HepG2 (cell line): Measurements from ENCODE around the gene LITAFD. TPM values are rescaled to one million over a fixed set of nuclear protein-coding genes. Genes with fewer than 3 reads are reported as not detected.
A peak's percentile ranks its signal among the peaks of the same experiment; 100 is the strongest.

ENCODE experiments used
- ATAC-seq: fragments of 200-7000 bp; cut with Tn5 transposase; 3 replicates; pipeline ENCODE4 v1.9.1; 2020; ENCODE audit warnings: mild to moderate bottlenecking, moderate library complexity
- BruUV-seq: library from RNA; stranded (reverse); fragments of 400-500 nt; replicated peaks from 2 replicates; lab custom pipeline; 2021; lab: Mats Ljungman, UMichigan
- CTCF ChIA-PET: fragments of 300-600 bp; formaldehyde crosslinking; extraction: SDS; loops from one replicate; lab custom pipeline; 2021; ENCODE audit warnings: low total read pairs, inconsistent platforms, low intra/inter-chr PET ratio; lab: Yijun Ruan, JAX
- POLR2A ChIA-PET: fragments of 350-600 bp; sonication (Branson Sonifier 250); formaldehyde crosslinking; loops from one replicate; lab custom pipeline; 2020; ENCODE audit warnings: antibody characterized with exemption, inconsistent platforms; lab: Yijun Ruan, JAX
- DNase-seq: peaks from one replicate; pipeline ENCODE4 v3.0.0-alpha.2; 2015; ENCODE audit warnings: low spot score
- FAIRE-seq: peaks from 3 replicates; lab custom pipeline; 2011; peaks lifted over from hg19 to GRCh38; lab: Jason Lieb, UNC
- H2AFZ ChIP-seq: one replicate; pipeline ENCODE4 v1.6.1; 2011; ENCODE audit warnings: low read length, inconsistent platforms
- H3K27ac ChIP-seq: fragments of 300-600 bp; 3 replicates; pipeline ENCODE4 v1.8.0; 2011; ENCODE audit warnings: mixed run types, mild to moderate bottlenecking, mixed read lengths, low read length, inconsistent platforms; ENCODE audit not compliant: insufficient read depth; ENCODE audit errors: extremely low read length
- H3K27me3 ChIP-seq, 2 experiments: fragments of 200-600 bp in 1 of 2; 2 replicates in 1 of 2; 3 replicates in 1 of 2; pipeline versions ENCODE4 v1.6.0 to v1.8.0; 2011; ENCODE audit warnings: low read length in 2 of 2, mild to moderate bottlenecking in 2 of 2, moderate library complexity in 2 of 2, inconsistent platforms in 1 of 2; ENCODE audit not compliant: insufficient read depth in 2 of 2, control insufficient read depth in 1 of 2
- H3K36me3 ChIP-seq, 2 experiments: fragments of 200-600 bp in 1 of 2; replicated peaks in 1 of 2; 2 replicates in 1 of 2; 3 replicates in 1 of 2; pipeline versions ENCODE4 v1.5.1 to v1.8.0; 2011; ENCODE audit warnings: low read length in 2 of 2, inconsistent platforms in 1 of 2; ENCODE audit not compliant: insufficient read depth in 2 of 2, control insufficient read depth in 1 of 2
- H3K4me1 ChIP-seq: 2 replicates; pipeline ENCODE4 v1.5.1; 2012; ENCODE audit warnings: low read length, inconsistent platforms; ENCODE audit not compliant: insufficient read depth
- H3K4me2 ChIP-seq: 2 replicates; pipeline ENCODE4 v1.6.0; 2011; ENCODE audit warnings: low read depth, low read length, inconsistent platforms
- H3K4me3 ChIP-seq, 3 experiments: fragments of 200-600 bp in 1 of 3; sonication (generic), shearing (Covaris generic) in 1 of 3; replicated peaks in 1 of 3; 2 replicates each; pipeline ENCODE4 v1.5.1; 2011 to 2016; ENCODE audit warnings: low read length in 3 of 3, inconsistent platforms in 2 of 3, low read depth in 2 of 3, mild to moderate bottlenecking in 2 of 3, control low read depth in 1 of 3, mixed read lengths in 1 of 3; ENCODE audit not compliant: insufficient read depth in 1 of 3
- H3K79me2 ChIP-seq: one replicate; pipeline ENCODE4 v1.6.1; 2011; ENCODE audit warnings: low read length, inconsistent platforms; ENCODE audit not compliant: insufficient read depth
- H3K9ac ChIP-seq: 2 replicates; pipeline ENCODE4 v1.6.0; 2011; ENCODE audit warnings: mild to moderate bottlenecking, low read depth, low read length, inconsistent platforms; ENCODE audit not compliant: insufficient read depth
- H3K9me3 ChIP-seq: 2 replicates; pipeline ENCODE4 v1.5.1; 2012; ENCODE audit warnings: mild to moderate bottlenecking, low read length
- H4K20me1 ChIP-seq: 2 replicates; pipeline ENCODE4 v1.6.0; 2011; ENCODE audit warnings: inconsistent platforms, mild to moderate bottlenecking, low read length, moderate library complexity; ENCODE audit not compliant: insufficient read depth
- ARNTL ChIP-seq: sonication (generic); formaldehyde crosslinking; IDR thresholded peaks from 2 replicates; pipeline ENCODE4 v1.4.0; 2020; ENCODE audit warnings: mild to moderate bottlenecking, missing genetic modification reagents
- FIP1L1 ChIP-seq: fragments of 200-400 bp; formaldehyde crosslinking; IDR thresholded peaks from 2 replicates; pipeline ENCODE4 v1.6.1; 2018; ENCODE audit warnings: low read depth, mild to moderate bottlenecking, low read length, moderate library complexity, borderline replicate concordance; ENCODE audit not compliant: insufficient read depth
- HMG20B ChIP-seq: conservative IDR thresholded peaks from 2 replicates; pipeline ENCODE4 v1.6.1; 2016; ENCODE audit warnings: missing genetic modification reagents, missing compliant biosample characterization
- HNRNPUL1 ChIP-seq: fragments of 200-400 bp; formaldehyde crosslinking; IDR thresholded peaks from 2 replicates; pipeline ENCODE4 v1.6.1; 2017; ENCODE audit warnings: low read depth, mild to moderate bottlenecking, low read length, moderate library complexity
- MTA3 ChIP-seq: sonication (generic); formaldehyde crosslinking; IDR thresholded peaks from 2 replicates; pipeline ENCODE4 v1.4.0; 2020; ENCODE audit warnings: missing genetic modification reagents
- MYNN ChIP-seq: sonication (generic); formaldehyde crosslinking; IDR thresholded peaks from 2 replicates; pipeline ENCODE4 v1.4.0; 2020; ENCODE audit warnings: mild to moderate bottlenecking, low read depth, missing genetic modification reagents
- NRL ChIP-seq: sonication (generic); formaldehyde crosslinking; IDR thresholded peaks from 2 replicates; pipeline ENCODE4 v1.5.0; 2020; ENCODE audit warnings: missing genetic modification reagents, mild to moderate bottlenecking, moderate library complexity, borderline replicate concordance
- RBM22 ChIP-seq: fragments of 200-400 bp; formaldehyde crosslinking; optimal IDR thresholded peaks from 2 replicates; pipeline ENCODE3; 2017; ENCODE audit warnings: mild to moderate bottlenecking, low read length, moderate library complexity
- REST ChIP-seq, 2 experiments: IDR thresholded peaks; 2 replicates each; pipeline ENCODE4 v1.6.1; 2011 to 2012; ENCODE audit warnings: low read length in 2 of 2, borderline replicate concordance in 1 of 2, low read depth in 1 of 2, mild to moderate bottlenecking in 1 of 2, moderate library complexity in 1 of 2
- SNAI1 ChIP-seq: sonication (generic); formaldehyde crosslinking; IDR thresholded peaks from 2 replicates; pipeline ENCODE4 v1.5.0; 2020; ENCODE audit warnings: mild to moderate bottlenecking, missing genetic modification reagents, borderline replicate concordance
- TBX2 ChIP-seq: sonication (generic); formaldehyde crosslinking; IDR thresholded peaks from 2 replicates; pipeline ENCODE4 v1.5.0; 2020; ENCODE audit warnings: missing genetic modification reagents, mild to moderate bottlenecking, borderline replicate concordance
- ZBTB7A ChIP-seq: sonication (generic); formaldehyde crosslinking; IDR thresholded peaks from 2 replicates; pipeline ENCODE4 v1.8.0; 2022; ENCODE audit warnings: mild to moderate bottlenecking, missing genetic modification reagents
- ZNF143 ChIP-seq: sonication (generic); formaldehyde crosslinking; IDR thresholded peaks from 2 replicates; pipeline ENCODE4 v1.4.0; 2020; ENCODE audit warnings: missing genetic modification reagents
- ZNF556 ChIP-seq: sonication (generic); formaldehyde crosslinking; IDR thresholded peaks from 2 replicates; pipeline ENCODE4 v1.4.0; 2020; ENCODE audit warnings: mild to moderate bottlenecking, missing genetic modification reagents, borderline replicate concordance
- WGBS: methylation state at CpG from one replicate; pipeline ENCODE4 v1.1.6; 2017; ENCODE audit warnings: low lambda C conversion rate; 5-methylcytosine and 5-hydroxymethylcytosine counted together
- in situ Hi-C: cut with HindIII; loops from 2 replicates; pipeline ENCODE4 v1.10.0; 2017; ENCODE audit warnings: low pct_unique_long_range_greater_than_20kb; ENCODE audit not compliant: extremely low pct_ligation_motif_present
- intact Hi-C: fragments of 100-400 bp; cut with micrococcal nuclease; formaldehyde crosslinking; loops from one replicate; pipeline ENCODE4 v1.10.0; 2022; ENCODE audit not compliant: unreplicated experiment
- polyA plus RNA-seq, 8 experiments: library from polyadenylated mRNA; depleted of rRNA in 3 of 8; stranded (reverse) in 7 of 8; unstranded in 1 of 8; fragments of >200 nt; fragmentation: Illumina TruSeq in 4 of 8; extraction: Trizol in 4 of 8; gene quantifications; 2 replicates each; pipeline versions ENCODE4 v1.2.1 to v1.2.3, GENCODE V29; 2011 to 2016; ENCODE audit warnings: low read depth in 4 of 8, missing spikeins in 1 of 8, mixed read lengths in 1 of 8; ENCODE audit not compliant: insufficient read depth in 1 of 8
- total RNA-seq, 5 experiments: library from RNA; depleted of rRNA; stranded (reverse); fragments of >200 nt; fragmentation: Illumina TruSeq; extraction: Trizol; gene quantifications; 2 replicates each; pipeline ENCODE4 v1.2.3, GENCODE V29; 2016; ENCODE audit warnings: low read depth in 1 of 5
- TF ChIP-seq, protein P1 (sequence below): sonication (generic); formaldehyde crosslinking; IDR thresholded peaks from 2 replicates; pipeline ENCODE4 v1.4.0; 2020; ENCODE audit warnings: missing genetic modification reagents

The LITAFD gene
- total and polyA plus RNA-seq, 2 of the 13 experiments (the other 11 are each of a cell fraction or from before 2014, with no cell fraction given) = not detected

DNA sequence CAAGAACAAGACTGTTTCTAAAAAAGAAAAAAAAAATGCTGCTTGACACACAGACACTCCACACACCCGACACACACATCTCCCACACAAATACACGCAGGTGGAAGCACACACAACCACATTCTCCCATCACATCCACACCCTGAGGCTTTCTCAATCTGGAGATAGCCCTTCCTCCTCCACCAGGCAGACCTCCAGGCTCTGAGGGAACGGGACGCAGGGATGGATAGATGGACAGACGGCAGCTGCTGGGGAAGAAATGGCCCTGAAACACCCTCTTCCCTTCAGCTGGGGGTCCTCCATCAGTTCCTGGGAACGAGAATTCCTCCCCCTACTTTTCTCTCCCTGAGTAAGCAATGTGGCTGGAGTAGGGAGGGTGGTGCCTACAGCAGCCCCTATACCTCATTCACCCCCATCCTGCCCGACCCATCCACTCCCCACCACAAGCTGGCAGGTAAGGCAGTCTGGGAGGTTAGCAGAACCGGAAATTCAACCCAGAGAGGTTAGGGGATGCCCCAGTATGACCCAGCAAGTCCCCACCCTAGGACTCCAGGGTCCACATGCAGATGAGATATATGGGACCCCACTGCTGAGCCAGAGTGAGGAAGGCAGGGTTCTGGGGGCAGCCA lies 4.1 kb upstream of the LITAFD start:
- POLR2A ChIA-PET = interaction anchor here (1.1 to 14.5 kb wide), 3 partner anchors 10 to 24 kb away, joined by 3 to 235 read pairs (median 3); partner anchors contain the start of gene CARHSP1
- peaks cover 0 to 8% of the 10 kb centered on the region in 2 experiments; a peak in 2 of 5 replicates for H3K27me3 ChIP-seq
- ATAC-seq (no peak), FAIRE-seq (no peak), DNase-seq (no peak)
- BruUV-seq = no TSS peak
- peaks cover 81% of the 10 kb centered on the region for H3K4me1 ChIP-seq
- CTCF ChIA-PET = no interaction called here
- no peak overlapping the region for H2AFZ ChIP-seq
- in situ Hi-C loops = loop anchor here (25.0 kb wide), 1 partner anchor 216 kb away; the partner anchor contains the start of gene ABAT
- intact Hi-C loops = no loop called here
- H3K79me2 ChIP-seq = no peaks in the 10 kb centered on the region
- H3K4me3 ChIP-seq = no peak overlapping the region
- no peaks in the 10 kb centered on the region for H3K9me3 ChIP-seq
- 17% methylated on average over 8 of the region's 8 CpGs for WGBS
- no peak overlapping the region for H3K9ac ChIP-seq
- no peak overlapping the region for H3K27ac ChIP-seq
- H3K36me3 ChIP-seq = no peaks in the 10 kb centered on the region
- peak overlapping the region; percentile 51 for H3K4me2 ChIP-seq
- H4K20me1 ChIP-seq = no peaks in the 10 kb centered on the region
- TF ChIP-seq ARNTL (no peak), NRL (CRISPR knock-in tag) (0 out of 2 replicates have a peak, but pooled peaks have one; percentile 25), SNAI1 (CRISPR knock-in tag) (no peak), HMG20B (no peak), ZBTB7A (CRISPR knock-in tag) (0 out of 2 replicates have a peak, but pooled peaks have one; percentile 12), RBM22 (no peak), ZNF556 (CRISPR knock-in tag) (no peak), MTA3 (CRISPR knock-in tag) (no peak), REST (IDR thresholded peaks at IDR 0.05; ENCODE audit: borderline replicate concordance in 1 of 2, low read depth in 1 of 2, low read length in 2 of 2) (no peak), FIP1L1 (no peak), ZNF143 (CRISPR knock-in tag) (no peak), MYNN (CRISPR knock-in tag) (no peak), TBX2 (CRISPR knock-in tag) (no peak), HNRNPUL1 (no peak)
- TF ChIP-seq, protein P1, sequence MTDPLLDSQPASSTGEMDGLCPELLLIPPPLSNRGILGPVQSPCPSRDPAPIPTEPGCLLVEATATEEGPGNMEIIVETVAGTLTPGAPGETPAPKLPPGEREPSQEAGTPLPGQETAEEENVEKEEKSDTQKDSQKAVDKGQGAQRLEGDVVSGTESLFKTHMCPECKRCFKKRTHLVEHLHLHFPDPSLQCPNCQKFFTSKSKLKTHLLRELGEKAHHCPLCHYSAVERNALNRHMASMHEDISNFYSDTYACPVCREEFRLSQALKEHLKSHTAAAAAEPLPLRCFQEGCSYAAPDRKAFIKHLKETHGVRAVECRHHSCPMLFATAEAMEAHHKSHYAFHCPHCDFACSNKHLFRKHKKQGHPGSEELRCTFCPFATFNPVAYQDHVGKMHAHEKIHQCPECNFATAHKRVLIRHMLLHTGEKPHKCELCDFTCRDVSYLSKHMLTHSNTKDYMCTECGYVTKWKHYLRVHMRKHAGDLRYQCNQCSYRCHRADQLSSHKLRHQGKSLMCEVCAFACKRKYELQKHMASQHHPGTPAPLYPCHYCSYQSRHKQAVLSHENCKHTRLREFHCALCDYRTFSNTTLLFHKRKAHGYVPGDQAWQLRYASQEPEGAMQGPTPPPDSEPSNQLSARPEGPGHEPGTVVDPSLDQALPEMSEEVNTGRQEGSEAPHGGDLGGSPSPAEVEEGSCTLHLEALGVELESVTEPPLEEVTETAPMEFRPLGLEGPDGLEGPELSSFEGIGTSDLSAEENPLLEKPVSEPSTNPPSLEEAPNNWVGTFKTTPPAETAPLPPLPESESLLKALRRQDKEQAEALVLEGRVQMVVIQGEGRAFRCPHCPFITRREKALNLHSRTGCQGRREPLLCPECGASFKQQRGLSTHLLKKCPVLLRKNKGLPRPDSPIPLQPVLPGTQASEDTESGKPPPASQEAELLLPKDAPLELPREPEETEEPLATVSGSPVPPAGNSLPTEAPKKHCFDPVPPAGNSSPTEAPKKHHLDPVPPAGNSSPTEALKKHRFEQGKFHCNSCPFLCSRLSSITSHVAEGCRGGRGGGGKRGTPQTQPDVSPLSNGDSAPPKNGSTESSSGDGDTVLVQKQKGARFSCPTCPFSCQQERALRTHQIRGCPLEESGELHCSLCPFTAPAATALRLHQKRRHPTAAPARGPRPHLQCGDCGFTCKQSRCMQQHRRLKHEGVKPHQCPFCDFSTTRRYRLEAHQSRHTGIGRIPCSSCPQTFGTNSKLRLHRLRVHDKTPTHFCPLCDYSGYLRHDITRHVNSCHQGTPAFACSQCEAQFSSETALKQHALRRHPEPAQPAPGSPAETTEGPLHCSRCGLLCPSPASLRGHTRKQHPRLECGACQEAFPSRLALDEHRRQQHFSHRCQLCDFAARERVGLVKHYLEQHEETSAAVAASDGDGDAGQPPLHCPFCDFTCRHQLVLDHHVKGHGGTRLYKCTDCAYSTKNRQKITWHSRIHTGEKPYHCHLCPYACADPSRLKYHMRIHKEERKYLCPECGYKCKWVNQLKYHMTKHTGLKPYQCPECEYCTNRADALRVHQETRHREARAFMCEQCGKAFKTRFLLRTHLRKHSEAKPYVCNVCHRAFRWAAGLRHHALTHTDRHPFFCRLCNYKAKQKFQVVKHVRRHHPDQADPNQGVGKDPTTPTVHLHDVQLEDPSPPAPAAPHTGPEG = no peak
